Esophagus squamous epithelium (tissue), 5 donors: ENCODE results near the gene PIK3CB. TPM values are rescaled to one million over a fixed set of nuclear protein-coding genes. Genes with fewer than 3 reads are reported as not detected.
"Not testable (repeated sequence)": the region's sequence is repeated elsewhere in the genome, so short reads cannot be mapped to it uniquely, and the experiment has no call there.

Source experiments
- DNase-seq: peaks from one replicate; lab custom pipeline; 2025; lab: John Stamatoyannopoulos, UW
- H3K27ac ChIP-seq, 4 donors: fragments of 200-600 bp; sonication (generic); one replicate each; pipeline ENCODE4 v1.5.1; 2016 to 2019; ENCODE audit warnings: mild to moderate bottlenecking in 1 of 4
- H3K27me3 ChIP-seq, 4 donors: fragments of 200-600 bp; sonication (generic); 1 replicate in 3 of 4; 2 replicates in 1 of 4; pipeline versions ENCODE4 v1.5.1 to v1.6.0; 2017 to 2021; ENCODE audit warnings: antibody characterized with exemption in 1 of 4
- H3K36me3 ChIP-seq, 3 donors: fragments of 200-600 bp; sonication (generic); one replicate each; pipeline ENCODE4 v1.5.1; 2016 to 2019
- H3K4me1 ChIP-seq, 3 donors: fragments of 200-600 bp; sonication (generic); one replicate each; pipeline ENCODE4 v1.5.1; 2017 to 2019
- H3K4me3 ChIP-seq, 4 donors: fragments of 200-600 bp; sonication (generic); 1 replicate in 3 of 4; 2 replicates in 1 of 4; pipeline ENCODE4 v1.5.1; 2016 to 2019; ENCODE audit warnings: mild to moderate bottlenecking in 2 of 4, moderate library complexity in 1 of 4
- H3K9me3 ChIP-seq, 3 donors: fragments of 200-600 bp; sonication (generic); one replicate each; pipeline ENCODE4 v1.5.1; 2016 to 2019
- POLR2A ChIP-seq, 4 donors: fragments of 450-650 bp; IDR thresholded peaks; one replicate each; pipeline ENCODE4 v1.6.1; 2017; ENCODE audit warnings: antibody characterized with exemption in 4 of 4, mild to moderate bottlenecking in 4 of 4, moderate library complexity in 3 of 4
- WGBS, 2 donors: methylation state at CpG; one replicate each; pipeline ENCODE4 v1.1.5; 2018; 5-methylcytosine and 5-hydroxymethylcytosine counted together
- intact Hi-C: fragments of 100-400 bp; cut with DNase I; formaldehyde crosslinking; loops from one replicate; pipeline ENCODE4 v1.15.0; 2022
- total RNA-seq, 4 donors: library from RNA; depleted of rRNA; stranded (reverse); fragments of >200 nt; gene quantifications; one replicate each; pipeline ENCODE4 v1.1.0, GENCODE V29; 2016
- TF ChIP-seq, protein P1 (sequence below), 6 experiments: fragments of 450-650 bp in 4 of 6; fragments of 200-600 bp in 2 of 6; sonication (generic) in 2 of 6; IDR thresholded peaks; one replicate each; pipeline ENCODE4 v1.5.1; 2016 to 2019; ENCODE audit warnings: antibody characterized with exemption in 6 of 6, mild to moderate bottlenecking in 4 of 6, moderate library complexity in 4 of 6
- donor health status: DM: yes; HTN: yes; CAD: no.

The PIK3CB gene
- total RNA-seq, 4 donors from 2014 or later = 14.7 to 36.2 (median 28.5) TPM

DNA sequence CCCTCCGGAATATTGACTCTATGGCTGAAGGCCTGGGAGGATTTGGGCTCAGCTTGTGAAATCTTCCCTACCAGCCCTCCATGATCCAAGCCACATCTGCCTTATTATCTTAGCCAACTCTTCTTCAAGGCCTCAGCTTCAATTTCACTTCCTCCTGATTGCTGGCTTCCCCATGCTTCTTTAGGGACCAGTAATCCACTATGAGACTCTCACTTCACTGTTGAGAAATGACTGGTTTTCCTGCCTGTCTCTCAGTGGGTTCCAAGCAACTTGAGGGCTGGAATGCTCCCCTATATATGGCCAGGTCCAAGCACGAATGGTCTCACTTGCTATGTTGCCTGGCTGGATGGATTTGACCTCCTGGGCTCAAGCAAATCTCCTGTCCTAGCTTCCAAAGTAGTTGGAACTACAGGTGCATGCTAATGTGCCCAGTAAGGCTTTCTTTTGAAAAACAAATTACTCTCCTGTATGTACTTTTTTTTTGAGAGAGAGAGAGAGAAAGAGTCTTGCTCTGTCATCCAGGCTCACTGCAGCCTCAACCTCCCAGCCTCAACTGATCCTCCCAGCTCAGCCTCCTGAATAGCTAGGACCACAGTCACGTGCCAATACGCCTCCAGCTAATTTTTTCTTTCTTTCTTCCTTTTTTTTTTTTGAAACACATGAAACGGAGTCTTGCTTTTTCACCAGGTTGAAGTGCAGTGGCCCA lies 7.9 kb upstream of the PIK3CB start:
- TF ChIP-seq, protein P1, sequence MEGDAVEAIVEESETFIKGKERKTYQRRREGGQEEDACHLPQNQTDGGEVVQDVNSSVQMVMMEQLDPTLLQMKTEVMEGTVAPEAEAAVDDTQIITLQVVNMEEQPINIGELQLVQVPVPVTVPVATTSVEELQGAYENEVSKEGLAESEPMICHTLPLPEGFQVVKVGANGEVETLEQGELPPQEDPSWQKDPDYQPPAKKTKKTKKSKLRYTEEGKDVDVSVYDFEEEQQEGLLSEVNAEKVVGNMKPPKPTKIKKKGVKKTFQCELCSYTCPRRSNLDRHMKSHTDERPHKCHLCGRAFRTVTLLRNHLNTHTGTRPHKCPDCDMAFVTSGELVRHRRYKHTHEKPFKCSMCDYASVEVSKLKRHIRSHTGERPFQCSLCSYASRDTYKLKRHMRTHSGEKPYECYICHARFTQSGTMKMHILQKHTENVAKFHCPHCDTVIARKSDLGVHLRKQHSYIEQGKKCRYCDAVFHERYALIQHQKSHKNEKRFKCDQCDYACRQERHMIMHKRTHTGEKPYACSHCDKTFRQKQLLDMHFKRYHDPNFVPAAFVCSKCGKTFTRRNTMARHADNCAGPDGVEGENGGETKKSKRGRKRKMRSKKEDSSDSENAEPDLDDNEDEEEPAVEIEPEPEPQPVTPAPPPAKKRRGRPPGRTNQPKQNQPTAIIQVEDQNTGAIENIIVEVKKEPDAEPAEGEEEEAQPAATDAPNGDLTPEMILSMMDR (IDR thresholded peaks at IDR 0.05) = no peak
- no peak for TF ChIP-seq POLR2A (IDR thresholded peaks at IDR 0.05)
- intact Hi-C loops = no loop called here
- no peak for DNase-seq

DNA sequence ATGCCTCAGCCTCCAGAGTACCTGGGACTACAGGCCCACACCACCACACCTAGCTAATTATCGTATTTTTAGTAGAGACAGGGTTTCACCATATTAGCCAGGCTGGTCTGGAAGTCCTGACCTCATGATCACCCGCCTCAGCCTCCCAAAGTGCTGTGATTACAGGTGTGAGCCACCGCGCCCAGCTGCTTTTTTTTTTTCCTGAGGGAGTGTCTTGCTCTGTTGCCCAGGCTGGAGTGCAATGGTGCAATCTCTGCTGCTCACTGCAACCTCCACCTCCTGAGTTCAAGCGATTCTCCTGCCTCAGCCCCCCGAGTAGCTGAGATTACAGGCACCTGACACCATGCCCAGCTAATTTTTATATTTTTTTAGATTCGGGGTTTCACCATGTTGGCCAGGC lies 3.7 kb upstream of the PIK3CB start:
- not testable (repeated sequence) for H3K9me3 ChIP-seq, H3K4me3 ChIP-seq, DNase-seq, H3K27me3 ChIP-seq, H3K27ac ChIP-seq, H3K36me3 ChIP-seq
- peaks cover 2 to 16% (median 8%) of the 10 kb centered on the region in 3 donors for H3K4me1 ChIP-seq
- 94 to 95% methylated on average over 7 of the region's 7 CpGs for WGBS, 2 donors
- intact Hi-C loops = loop anchor here (10.0 kb wide), 1 partner anchor 76 kb away; no protein-coding TSS in a partner anchor

More for the DNA sequence above, 7.9 kb upstream of the PIK3CB start:
- H3K4me1 ChIP-seq = no peaks in the 10 kb centered on the region
- H3K4me3 ChIP-seq = no peak overlapping the region
- H3K27me3 ChIP-seq = no peaks in the 10 kb centered on the region
- no peaks in the 10 kb centered on the region for H3K36me3 ChIP-seq
- no peak overlapping the region for H3K27ac ChIP-seq
- WGBS, 2 donors = 68 to 72% methylated on average over 5 of the region's 5 CpGs
- no peaks in the 10 kb centered on the region for H3K9me3 ChIP-seq

DNA sequence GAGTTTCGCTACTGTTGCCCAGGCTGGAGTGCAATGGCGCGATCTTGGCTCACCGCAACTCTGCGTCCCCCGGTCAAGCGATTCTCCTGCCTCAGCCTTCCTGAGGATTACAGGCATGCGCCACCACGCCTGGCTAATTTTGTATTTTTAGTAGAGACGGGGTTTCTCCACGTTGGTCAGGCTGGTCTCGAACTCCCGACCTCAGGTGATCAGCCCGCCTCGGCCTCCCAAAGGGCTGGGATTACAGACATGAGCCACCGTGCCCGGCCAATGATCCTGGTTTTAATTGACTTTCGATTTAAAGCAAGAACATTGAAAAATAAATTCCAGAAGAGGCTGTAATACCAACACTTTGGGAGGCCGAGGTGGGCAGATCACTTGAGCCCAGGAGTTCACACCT lies 1.1 kb upstream of the PIK3CB start:
- not testable (repeated sequence) for H3K4me3 ChIP-seq, H3K9me3 ChIP-seq, H3K27me3 ChIP-seq, H3K36me3 ChIP-seq, DNase-seq
- Histone ChIP-seq H3K4me1 (peaks cover 7 to 35% (median 13%) of the 10 kb centered on the region in 3 donors), H3K27ac (peak overlapping the region in 3 of 4 donors; percentile 92 to 97 (median 96))
- 90 to 93% methylated on average over 13 to 19 of the region's 19 CpGs for WGBS, 2 donors
- intact Hi-C loops = loop anchor here (10.0 kb wide), 1 partner anchor 79 kb away; no protein-coding TSS in a partner anchor

DNA sequence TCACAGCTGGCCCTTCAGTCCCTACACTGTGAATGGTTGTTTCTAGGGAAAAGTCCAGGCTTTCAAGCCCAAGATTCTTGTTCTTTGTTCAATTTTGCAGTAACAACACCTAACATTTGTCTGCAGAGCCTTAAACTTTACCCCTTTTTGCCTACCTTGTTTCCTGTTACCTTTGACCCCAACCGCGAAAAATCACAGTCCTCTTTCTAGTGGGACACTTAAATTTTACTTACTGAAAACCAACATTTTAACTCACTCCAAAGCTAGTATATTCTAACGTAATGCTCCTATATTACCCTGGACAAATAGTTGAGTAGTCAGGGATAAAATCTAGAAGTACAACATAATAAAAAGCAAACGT lies 649 bp upstream of the PIK3CB start:
- peak overlapping the region; percentile 79 to 99 (median 95) for H3K4me3 ChIP-seq
- intact Hi-C loops = loop anchor here (10.0 kb wide), 1 partner anchor 79 kb away; no protein-coding TSS in a partner anchor
- peak overlapping the region; percentile 92 to 97 (median 94) for H3K27ac ChIP-seq
- peaks cover 7 to 35% (median 13%) of the 10 kb centered on the region in 3 donors for H3K4me1 ChIP-seq
- DNase-seq = no peak
- 41 to 47% methylated on average over 4 of the region's 4 CpGs for WGBS, 2 donors
- no peaks in the 10 kb centered on the region for H3K27me3 ChIP-seq
- no peaks in the 10 kb centered on the region for H3K9me3 ChIP-seq
- TF ChIP-seq POLR2A (IDR thresholded peaks at IDR 0.05) = no peak
- TF ChIP-seq, protein P1 (IDR thresholded peaks at IDR 0.05) = no peak
- no peaks in the 10 kb centered on the region for H3K36me3 ChIP-seq

DNA sequence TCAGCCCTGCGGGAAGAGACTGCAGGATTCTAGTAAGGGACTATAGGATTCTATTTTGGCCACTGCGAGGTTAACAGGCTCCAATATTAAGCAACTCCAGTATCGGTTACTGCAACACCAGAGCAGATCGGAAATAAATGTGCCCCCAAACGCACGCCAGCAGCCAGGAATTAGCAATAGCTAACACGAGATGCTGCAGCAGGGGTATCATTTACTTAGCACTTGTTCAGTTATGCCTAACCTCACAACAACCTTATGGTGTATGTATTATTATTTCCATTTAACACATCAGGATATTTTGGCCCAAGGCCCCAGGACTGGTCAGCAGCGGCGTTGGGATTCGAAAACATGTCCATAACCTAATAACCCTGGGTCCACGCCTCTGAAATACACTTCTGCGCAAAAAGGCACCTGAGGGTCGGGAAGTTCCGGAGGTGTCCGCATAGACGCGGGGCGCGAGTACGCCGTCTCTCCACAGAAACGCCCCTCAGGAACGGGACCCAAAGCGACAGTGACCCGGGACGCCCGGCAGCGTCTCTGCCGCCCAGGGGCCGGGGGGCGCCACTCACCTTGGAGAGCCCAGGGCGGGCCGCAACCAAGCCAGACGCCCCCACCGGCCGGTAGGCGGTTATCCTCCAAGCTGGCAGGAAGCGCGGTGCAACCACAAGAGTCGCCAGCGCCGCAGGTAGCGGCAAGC lies 681 bp downstream of the PIK3CB start:
- TF ChIP-seq POLR2A (IDR thresholded peaks at IDR 0.05) = no peak
- TF ChIP-seq, protein P1 (IDR thresholded peaks at IDR 0.05) = peak in 4 of 6 experiments; percentile 5 to 53 (median 39)
- Histone ChIP-seq H3K27ac (peak overlapping the region; percentile 92 to 97 (median 94)), H3K36me3 (no peaks in the 10 kb centered on the region), H3K4me1 (peaks cover 7 to 35% (median 13%) of the 10 kb centered on the region in 3 donors), H3K27me3 (no peaks in the 10 kb centered on the region), H3K9me3 (no peaks in the 10 kb centered on the region), H3K4me3 (peak overlapping the region; percentile 79 to 99 (median 95))
- no peak for DNase-seq
- WGBS, 2 donors = 0 to 2% methylated on average over 10 of the region's 43 CpGs
- intact Hi-C loops = loop anchor here (10.0 kb wide), 1 partner anchor 81 kb away; no protein-coding TSS in a partner anchor

DNA sequence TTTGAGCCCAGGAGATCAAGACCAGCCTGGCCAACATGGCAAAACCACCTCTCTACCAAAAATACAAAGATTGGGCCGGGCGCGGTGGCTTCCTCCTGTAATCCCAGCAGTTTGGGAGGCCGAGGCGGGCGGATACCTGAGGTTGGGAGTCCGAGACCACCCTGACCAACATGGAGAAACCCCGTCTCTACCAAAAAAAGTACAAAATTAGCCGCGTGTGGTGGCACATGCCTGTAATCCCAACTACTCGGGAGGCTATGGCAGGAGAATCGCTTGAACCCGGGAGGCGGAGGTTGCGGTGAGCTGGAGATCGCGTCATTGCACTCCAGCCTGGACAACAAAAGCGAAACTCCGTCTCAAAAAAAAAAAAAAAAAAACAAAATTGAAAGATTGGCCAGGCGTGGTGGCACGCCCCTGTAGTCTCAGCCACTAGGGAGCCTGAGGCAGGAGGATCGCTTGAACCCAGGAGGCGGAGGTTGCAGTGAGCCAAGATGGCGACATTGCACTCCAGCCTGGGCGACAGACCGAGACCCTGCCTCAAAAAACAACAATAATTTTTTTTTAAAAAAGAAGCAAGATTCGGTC lies 2.2 kb downstream of the PIK3CB start:
- Histone ChIP-seq H3K4me1 (peaks cover 7 to 35% (median 13%) of the 10 kb centered on the region in 3 donors), H3K27ac (peak overlapping the region in 1 of 4 donors; percentile 97)
- 93 to 94% methylated on average over 15 to 18 of the region's 27 CpGs for WGBS, 2 donors
- not testable (repeated sequence) for DNase-seq, H3K4me3 ChIP-seq, H3K36me3 ChIP-seq, H3K9me3 ChIP-seq, H3K27me3 ChIP-seq
- intact Hi-C loops = loop anchor here (10.0 kb wide), 1 partner anchor 82 kb away; no protein-coding TSS in a partner anchor
